Measurements from ENCODE around the gene EMP2. TPM values are rescaled to one million over a fixed set of nuclear protein-coding genes. Genes with fewer than 3 reads are reported as not detected.

EMP2 gene
- total RNA-seq, 6 donors from 2014 or later = 261 to 1,020 (median 640) TPM

DNA sequence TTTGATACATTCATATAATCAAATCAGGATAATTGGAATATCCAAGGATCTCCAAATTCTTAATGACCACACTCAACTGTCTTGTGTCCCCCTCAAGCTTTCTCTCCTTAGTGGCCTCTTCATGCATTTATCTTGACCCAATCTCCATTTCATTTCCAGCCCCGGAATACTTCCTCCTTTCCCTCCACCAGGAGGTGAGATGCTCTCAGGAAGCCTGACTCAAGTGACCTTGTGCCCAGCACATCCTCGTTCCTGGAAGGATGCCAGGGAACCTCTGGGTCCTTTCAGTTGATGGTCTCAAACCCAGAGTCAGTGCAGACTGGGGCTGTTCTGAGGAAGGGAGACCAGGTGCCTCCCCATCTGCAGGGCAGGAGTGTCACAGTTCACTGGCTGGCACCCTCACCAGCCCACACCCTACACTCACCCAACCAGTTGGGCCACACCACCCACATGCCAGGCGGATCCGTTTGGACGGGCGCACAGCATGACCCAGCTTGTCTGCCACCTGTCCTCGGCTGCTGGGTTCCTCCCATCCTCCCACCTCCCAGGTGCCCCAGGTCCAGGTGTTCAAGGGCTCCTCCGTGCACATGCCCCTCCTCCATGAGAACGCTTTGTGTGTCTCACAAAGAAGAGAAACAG, 14.0 kb upstream of the EMP2 start:
- 52 to 62% methylated on average over 6 to 9 of the region's 9 CpGs for WGBS, 2 donors
- peak; percentile 44 to 84 for ATAC-seq (ENCODE audit: low FRiP score in 2 of 2)

DNA sequence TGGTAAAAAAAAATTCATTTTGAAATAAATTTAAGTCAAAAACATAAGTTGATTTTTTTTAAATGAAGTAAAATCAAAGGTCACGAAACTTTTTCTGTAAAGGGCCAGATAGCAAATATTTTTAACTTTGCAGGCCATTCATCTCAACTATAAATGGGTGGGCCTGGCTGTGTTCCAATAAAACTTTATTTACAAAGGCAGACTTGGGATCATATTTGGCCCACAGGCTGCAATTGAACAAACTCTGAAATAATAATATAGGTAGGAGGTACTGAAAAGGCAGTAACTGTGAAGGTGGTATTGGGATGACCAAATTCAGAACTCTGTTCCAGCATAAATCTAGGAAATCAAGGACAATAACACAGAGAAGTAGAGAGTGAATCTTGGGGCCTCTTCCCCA, 12.2 kb upstream of the EMP2 start:
- Histone ChIP-seq H3K27me3 (no peaks in the 10 kb centered on the region), H3K9me3 (no peaks in the 10 kb centered on the region), H3K36me3 (no peaks in the 10 kb centered on the region), H3K27ac (no peak overlapping the region), H3K4me1 (peaks cover 7 to 12% (median 11%) of the 10 kb centered on the region in 4 donors), H3K4me3 (no peak overlapping the region)
- ATAC-seq (ENCODE audit: low FRiP score in 2 of 2) (no peak), DNase-seq (no peak)
- no peak for TF ChIP-seq POLR2AphosphoS5 (IDR thresholded peaks at IDR 0.05)
- TF ChIP-seq, protein P1, sequence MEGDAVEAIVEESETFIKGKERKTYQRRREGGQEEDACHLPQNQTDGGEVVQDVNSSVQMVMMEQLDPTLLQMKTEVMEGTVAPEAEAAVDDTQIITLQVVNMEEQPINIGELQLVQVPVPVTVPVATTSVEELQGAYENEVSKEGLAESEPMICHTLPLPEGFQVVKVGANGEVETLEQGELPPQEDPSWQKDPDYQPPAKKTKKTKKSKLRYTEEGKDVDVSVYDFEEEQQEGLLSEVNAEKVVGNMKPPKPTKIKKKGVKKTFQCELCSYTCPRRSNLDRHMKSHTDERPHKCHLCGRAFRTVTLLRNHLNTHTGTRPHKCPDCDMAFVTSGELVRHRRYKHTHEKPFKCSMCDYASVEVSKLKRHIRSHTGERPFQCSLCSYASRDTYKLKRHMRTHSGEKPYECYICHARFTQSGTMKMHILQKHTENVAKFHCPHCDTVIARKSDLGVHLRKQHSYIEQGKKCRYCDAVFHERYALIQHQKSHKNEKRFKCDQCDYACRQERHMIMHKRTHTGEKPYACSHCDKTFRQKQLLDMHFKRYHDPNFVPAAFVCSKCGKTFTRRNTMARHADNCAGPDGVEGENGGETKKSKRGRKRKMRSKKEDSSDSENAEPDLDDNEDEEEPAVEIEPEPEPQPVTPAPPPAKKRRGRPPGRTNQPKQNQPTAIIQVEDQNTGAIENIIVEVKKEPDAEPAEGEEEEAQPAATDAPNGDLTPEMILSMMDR (IDR thresholded peaks at IDR 0.05) = no peak
- TF ChIP-seq EP300 (IDR thresholded peaks at IDR 0.05) = no peak
- TF ChIP-seq POLR2A (IDR thresholded peaks at IDR 0.05) = no peak
- WGBS, 2 donors = 85 to 86% methylated on average over 1 of the region's 1 CpG

More for the DNA sequence above, 14.0 kb upstream of the EMP2 start:
- Histone ChIP-seq H3K9me3 (no peaks in the 10 kb centered on the region), H3K27me3 (no peaks in the 10 kb centered on the region), H3K4me3 (no peak overlapping the region), H3K27ac (peak overlapping the region; percentile 7 to 22 (median 14)), H3K4me1 (peaks cover 19 to 28% (median 25%) of the 10 kb centered on the region in 4 donors), H3K36me3 (no peaks in the 10 kb centered on the region)
- peak; percentile 69 to 77 for DNase-seq
- TF ChIP-seq, protein P1 (IDR thresholded peaks at IDR 0.05) = no peak
- peak in 1 of 4 donors; percentile 5 for TF ChIP-seq EP300 (IDR thresholded peaks at IDR 0.05)
- TF ChIP-seq POLR2AphosphoS5 (IDR thresholded peaks at IDR 0.05) = peak in 1 of 2 donors; percentile 58
- peak in 1 of 4 donors; percentile 17 for TF ChIP-seq POLR2A (IDR thresholded peaks at IDR 0.05)

DNA sequence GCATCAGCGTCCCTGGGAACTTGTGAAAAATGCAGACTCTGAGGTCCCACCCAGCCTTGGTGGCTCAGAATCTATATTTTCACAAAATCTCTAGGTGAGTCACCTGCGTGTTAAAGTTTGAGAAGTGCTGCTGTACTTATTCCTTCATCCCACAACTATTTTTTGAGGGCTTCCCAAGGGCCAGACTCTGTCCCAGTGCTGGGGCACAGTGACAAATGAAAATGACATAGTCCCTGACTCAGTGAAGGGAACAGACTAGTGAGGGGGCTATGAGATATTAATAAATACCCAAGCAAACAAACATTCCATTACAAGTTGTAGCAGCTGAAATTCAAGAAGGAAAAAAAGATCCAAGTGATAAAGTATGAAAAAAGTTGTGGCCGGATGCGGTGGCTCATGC, 9.9 kb upstream of the EMP2 start:
- Histone ChIP-seq H3K27me3 (no peaks in the 10 kb centered on the region), H3K4me1 (peaks cover 7 to 10% (median 9%) of the 10 kb centered on the region in 4 donors), H3K9me3 (no peaks in the 10 kb centered on the region), H3K27ac (no peak overlapping the region), H3K36me3 (no peaks in the 10 kb centered on the region), H3K4me3 (no peak overlapping the region)
- DNase-seq = no peak
- no peak for ATAC-seq (ENCODE audit: low FRiP score in 2 of 2)
- WGBS, 2 donors = 79 to 88% methylated on average over 4 of the region's 4 CpGs
- TF ChIP-seq, protein P1 (IDR thresholded peaks at IDR 0.05) = no peak
- TF ChIP-seq POLR2AphosphoS5 (IDR thresholded peaks at IDR 0.05) (no peak), POLR2A (IDR thresholded peaks at IDR 0.05) (no peak), EP300 (IDR thresholded peaks at IDR 0.05) (no peak)

DNA sequence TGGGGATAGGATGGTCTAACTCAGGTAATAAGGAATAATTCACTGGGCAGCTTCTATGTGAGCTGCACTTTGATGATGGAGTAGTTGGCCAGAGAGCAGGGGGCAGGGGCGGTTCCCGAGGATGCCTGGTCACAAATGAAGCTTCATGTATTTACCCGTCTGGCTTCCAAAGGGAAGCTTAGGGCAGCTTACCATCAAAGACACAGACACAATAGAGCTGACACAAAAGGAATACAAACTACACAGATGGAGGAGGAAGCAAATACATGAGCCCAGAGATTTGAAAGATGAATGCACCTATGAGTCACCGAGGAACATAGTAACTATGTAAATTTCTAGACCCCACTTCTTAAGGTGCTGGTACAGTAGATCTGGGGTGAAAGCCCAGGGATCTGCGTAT, 8.7 kb upstream of the EMP2 start:
- H3K4me1 ChIP-seq = peaks cover 0 to 3% (median 1%) of the 10 kb centered on the region in 4 donors
- H3K27me3 ChIP-seq = no peaks in the 10 kb centered on the region
- DNase-seq (no peak), ATAC-seq (ENCODE audit: low FRiP score in 2 of 2) (no peak)
- H3K27ac ChIP-seq = no peak overlapping the region
- no peak for TF ChIP-seq POLR2A (IDR thresholded peaks at IDR 0.05)
- TF ChIP-seq, protein P1 (IDR thresholded peaks at IDR 0.05) = no peak
- TF ChIP-seq POLR2AphosphoS5 (IDR thresholded peaks at IDR 0.05) = no peak
- TF ChIP-seq EP300 (IDR thresholded peaks at IDR 0.05) = no peak
- WGBS, 2 donors = 64 to 82% methylated on average over 5 of the region's 5 CpGs
- no peak overlapping the region for H3K4me3 ChIP-seq
- no peaks in the 10 kb centered on the region for H3K9me3 ChIP-seq
- H3K36me3 ChIP-seq = no peaks in the 10 kb centered on the region

DNA sequence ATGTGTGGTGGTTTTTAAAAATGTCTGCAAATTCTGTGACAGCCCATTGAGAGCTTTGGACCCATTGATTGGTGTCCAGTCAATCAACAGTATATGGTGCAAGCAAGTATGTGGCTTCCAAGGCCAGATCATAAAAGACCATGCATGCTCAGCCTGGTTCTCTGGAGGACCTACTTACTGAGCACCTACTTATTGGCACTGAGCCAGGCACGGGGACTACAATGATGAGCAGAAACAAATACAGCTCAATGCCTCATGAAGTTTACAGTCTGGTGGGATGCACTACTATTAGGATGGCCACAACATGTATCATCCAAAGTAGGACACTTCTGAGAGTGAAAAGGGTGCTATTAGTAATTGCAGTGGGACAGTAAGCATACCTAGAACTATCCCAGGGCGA, 7.2 kb upstream of the EMP2 start:
- peaks cover 0 to under 1% (median 0%) of the 10 kb centered on the region in 4 donors for H3K4me1 ChIP-seq
- TF ChIP-seq POLR2AphosphoS5 (IDR thresholded peaks at IDR 0.05) (no peak), POLR2A (IDR thresholded peaks at IDR 0.05) (no peak), EP300 (IDR thresholded peaks at IDR 0.05) (no peak)
- TF ChIP-seq, protein P1 (IDR thresholded peaks at IDR 0.05) = no peak
- DNase-seq = no peak
- ATAC-seq (ENCODE audit: low FRiP score in 2 of 2) = no peak
- no peak overlapping the region for H3K4me3 ChIP-seq
- 61 to 62% methylated on average over 2 of the region's 2 CpGs for WGBS, 2 donors
- no peaks in the 10 kb centered on the region for H3K9me3 ChIP-seq
- H3K36me3 ChIP-seq = no peaks in the 10 kb centered on the region
- H3K27me3 ChIP-seq = no peaks in the 10 kb centered on the region
- no peak overlapping the region for H3K27ac ChIP-seq
